Prostate gland (tissue), 2 donors: ENCODE results near the gene CAMKMT. TPM values are rescaled to one million over a fixed set of nuclear protein-coding genes. Genes with fewer than 3 reads are reported as not detected.

ENCODE experiments used
- DNase-seq: peaks from one replicate; pipeline ENCODE4 v3.0.0-alpha.2; 2019; ENCODE audit warnings: low spot score
- H3K27ac ChIP-seq, 2 donors: fragments of 200-600 bp; sonication (generic); 2 replicates each; pipeline ENCODE4 v1.5.1; 2017 to 2019
- H3K27me3 ChIP-seq: fragments of 200-600 bp; sonication (generic); replicated peaks from 2 replicates; pipeline ENCODE4 v1.5.1; 2019; ENCODE audit not compliant: insufficient read depth
- H3K36me3 ChIP-seq, 2 donors: fragments of 200-600 bp; sonication (generic); 1 replicate in 1 of 2; 2 replicates in 1 of 2; pipeline versions ENCODE4 v1.5.1 to v1.8.1; 2017 to 2019
- H3K4me1 ChIP-seq: fragments of 200-600 bp; sonication (generic); replicated peaks from 2 replicates; pipeline ENCODE4 v1.5.1; 2019
- H3K4me3 ChIP-seq, 2 donors: fragments of 200-600 bp; sonication (generic); 2 replicates each; pipeline ENCODE4 v1.5.1; 2017 to 2019
- H3K9me3 ChIP-seq: fragments of 200-600 bp; sonication (generic); 2 replicates; pipeline ENCODE4 v1.5.1; 2017
- POLR2A ChIP-seq: fragments of 450-650 bp; IDR thresholded peaks from one replicate; pipeline ENCODE4 v1.6.1; 2016; ENCODE audit warnings: antibody characterized with exemption, mild to moderate bottlenecking
- POLR2AphosphoS5 ChIP-seq: sonication (generic); formaldehyde crosslinking; IDR thresholded peaks from one replicate; pipeline ENCODE4 v1.6.1; 2017; ENCODE audit warnings: antibody characterized with exemption
- WGBS: methylation state at CpG from one replicate; pipeline ENCODE4 v1.1.5; 2018; 5-methylcytosine and 5-hydroxymethylcytosine counted together
- intact Hi-C: fragments of 100-400 bp; cut with DNase I; formaldehyde crosslinking; loops from one replicate; pipeline ENCODE4 v1.14.2; 2022
- total RNA-seq, 2 donors: library from RNA; depleted of rRNA; stranded (reverse); fragments of >200 nt; gene quantifications; one replicate each; pipeline ENCODE4 v1.1.0, GENCODE V29; 2016
- TF ChIP-seq, protein P1 (sequence below), 4 experiments: fragments of 200-600 bp in 2 of 4; fragments of 450-650 bp in 2 of 4; sonication (generic) in 2 of 4; IDR thresholded peaks; 1 replicate in 3 of 4; 2 replicates in 1 of 4; pipeline ENCODE4 v1.5.1; 2016 to 2019; ENCODE audit warnings: antibody characterized with exemption in 4 of 4, mild to moderate bottlenecking in 2 of 4, moderate library complexity in 2 of 4

The CAMKMT gene
- total RNA-seq, 2 donors from 2014 or later = 5.4 to 7.6 TPM

DNA sequence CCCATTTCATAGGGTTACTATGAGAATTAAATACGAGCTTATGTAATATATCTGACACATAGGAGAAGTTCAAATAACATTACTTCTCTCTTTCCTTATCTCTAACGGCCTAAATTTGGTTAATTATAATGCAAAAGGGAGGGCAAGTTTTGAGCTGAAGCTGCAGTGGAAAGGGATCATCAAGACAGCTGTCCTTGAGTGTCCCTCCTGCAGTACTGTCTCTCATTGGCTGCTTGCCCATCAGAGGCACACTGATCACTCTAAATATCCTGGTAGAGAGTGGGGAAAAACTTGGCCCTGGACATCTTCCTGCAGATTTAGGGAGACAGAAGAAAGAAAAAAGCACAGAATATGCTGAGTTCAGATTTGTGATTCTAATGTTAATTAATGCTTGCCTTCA lies 186.0 kb downstream of the CAMKMT start:
- Histone ChIP-seq H3K4me3 (no peak overlapping the region), H3K27me3 (no peaks in the 10 kb centered on the region), H3K27ac (no peak overlapping the region), H3K9me3 (no peaks in the 10 kb centered on the region), H3K4me1 (no peaks in the 10 kb centered on the region), H3K36me3 (no peaks in the 10 kb centered on the region)
- DNase-seq = no peak
- 78% methylated on average over 2 of the region's 2 CpGs for WGBS
- no peak for TF ChIP-seq POLR2A
- TF ChIP-seq, protein P1, sequence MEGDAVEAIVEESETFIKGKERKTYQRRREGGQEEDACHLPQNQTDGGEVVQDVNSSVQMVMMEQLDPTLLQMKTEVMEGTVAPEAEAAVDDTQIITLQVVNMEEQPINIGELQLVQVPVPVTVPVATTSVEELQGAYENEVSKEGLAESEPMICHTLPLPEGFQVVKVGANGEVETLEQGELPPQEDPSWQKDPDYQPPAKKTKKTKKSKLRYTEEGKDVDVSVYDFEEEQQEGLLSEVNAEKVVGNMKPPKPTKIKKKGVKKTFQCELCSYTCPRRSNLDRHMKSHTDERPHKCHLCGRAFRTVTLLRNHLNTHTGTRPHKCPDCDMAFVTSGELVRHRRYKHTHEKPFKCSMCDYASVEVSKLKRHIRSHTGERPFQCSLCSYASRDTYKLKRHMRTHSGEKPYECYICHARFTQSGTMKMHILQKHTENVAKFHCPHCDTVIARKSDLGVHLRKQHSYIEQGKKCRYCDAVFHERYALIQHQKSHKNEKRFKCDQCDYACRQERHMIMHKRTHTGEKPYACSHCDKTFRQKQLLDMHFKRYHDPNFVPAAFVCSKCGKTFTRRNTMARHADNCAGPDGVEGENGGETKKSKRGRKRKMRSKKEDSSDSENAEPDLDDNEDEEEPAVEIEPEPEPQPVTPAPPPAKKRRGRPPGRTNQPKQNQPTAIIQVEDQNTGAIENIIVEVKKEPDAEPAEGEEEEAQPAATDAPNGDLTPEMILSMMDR (IDR thresholded peaks at IDR 0.05) = no peak
- no peak for TF ChIP-seq POLR2AphosphoS5
- intact Hi-C loops = no loop called here

DNA sequence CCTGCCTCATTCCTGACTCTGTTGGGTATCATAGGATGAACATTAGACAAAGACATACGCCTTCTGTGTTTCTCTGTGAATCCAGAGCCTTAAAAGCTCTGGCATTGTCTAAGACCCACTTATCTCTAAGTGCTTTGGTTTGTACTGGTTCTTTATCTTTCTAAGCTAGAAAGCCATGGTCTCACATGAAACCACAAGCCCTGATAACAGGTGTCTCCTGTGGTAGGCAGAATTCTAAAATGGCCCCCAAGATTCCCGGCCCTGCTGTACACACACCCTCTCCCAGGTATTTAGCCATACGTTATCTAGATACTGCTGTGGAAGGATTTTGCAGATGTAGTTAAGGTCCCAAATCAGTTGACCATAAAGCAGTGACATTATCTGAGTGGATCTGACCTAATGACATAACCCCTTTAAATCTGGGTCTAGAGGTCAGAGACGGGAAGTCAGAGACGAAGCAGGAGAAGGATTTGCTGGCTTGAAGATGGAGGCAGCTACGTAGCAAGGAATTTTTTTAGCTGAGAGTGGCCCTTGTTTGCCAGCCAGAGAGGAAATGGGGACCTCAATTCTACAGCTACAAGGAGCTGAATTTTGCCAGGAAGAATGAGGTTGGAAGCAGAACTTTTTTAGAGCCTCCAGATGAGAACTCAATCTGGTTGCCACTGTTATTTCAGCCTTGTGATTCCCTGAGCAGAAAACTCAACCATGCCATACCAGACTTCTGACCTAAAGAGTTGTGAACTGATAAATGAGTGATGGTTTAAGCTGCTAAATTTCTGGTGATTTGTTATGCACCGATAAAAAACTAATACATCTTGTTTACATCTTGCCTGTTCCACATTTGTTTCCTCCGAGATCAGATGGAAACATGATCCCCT lies 186.7 kb downstream of the CAMKMT start:
- H3K27ac ChIP-seq = no peak overlapping the region
- H3K4me3 ChIP-seq = no peak overlapping the region
- 73% methylated on average over 8 of the region's 8 CpGs for WGBS
- H3K4me1 ChIP-seq = no peaks in the 10 kb centered on the region
- TF ChIP-seq POLR2A (no peak), POLR2AphosphoS5 (no peak)
- TF ChIP-seq, protein P1 (IDR thresholded peaks at IDR 0.05) = no peak
- H3K36me3 ChIP-seq = no peaks in the 10 kb centered on the region
- intact Hi-C loops = no loop called here
- no peaks in the 10 kb centered on the region for H3K27me3 ChIP-seq
- DNase-seq = no peak
- no peaks in the 10 kb centered on the region for H3K9me3 ChIP-seq

DNA sequence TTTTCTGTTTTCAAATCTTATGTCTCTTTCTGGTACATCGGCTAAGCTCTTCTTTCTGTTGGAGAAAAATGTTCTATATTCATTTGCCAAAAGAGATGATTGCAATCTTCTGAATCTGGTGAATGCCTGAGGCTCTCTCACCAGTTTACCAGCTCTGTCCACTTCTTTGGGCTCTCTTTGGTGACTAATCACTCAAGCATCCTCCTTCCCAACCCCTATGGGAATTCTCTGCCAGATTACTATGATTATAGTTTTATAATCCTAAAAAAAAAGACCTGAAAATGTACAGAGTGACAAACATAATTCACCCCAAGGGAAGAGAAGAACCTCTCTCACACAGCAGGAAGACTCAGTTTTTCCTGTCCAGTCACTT lies 187.3 kb downstream of the CAMKMT start:
- no peak for TF ChIP-seq POLR2AphosphoS5
- TF ChIP-seq, protein P1 (IDR thresholded peaks at IDR 0.05) = no peak
- H3K9me3 ChIP-seq = no peaks in the 10 kb centered on the region
- no peak for DNase-seq
- H3K4me1 ChIP-seq = no peaks in the 10 kb centered on the region
- H3K27ac ChIP-seq = no peak overlapping the region
- H3K27me3 ChIP-seq = no peaks in the 10 kb centered on the region
- H3K4me3 ChIP-seq = no peak overlapping the region
- no peaks in the 10 kb centered on the region for H3K36me3 ChIP-seq
- 28% methylated on average over 1 of the region's 1 CpG for WGBS
- intact Hi-C loops = no loop called here

DNA sequence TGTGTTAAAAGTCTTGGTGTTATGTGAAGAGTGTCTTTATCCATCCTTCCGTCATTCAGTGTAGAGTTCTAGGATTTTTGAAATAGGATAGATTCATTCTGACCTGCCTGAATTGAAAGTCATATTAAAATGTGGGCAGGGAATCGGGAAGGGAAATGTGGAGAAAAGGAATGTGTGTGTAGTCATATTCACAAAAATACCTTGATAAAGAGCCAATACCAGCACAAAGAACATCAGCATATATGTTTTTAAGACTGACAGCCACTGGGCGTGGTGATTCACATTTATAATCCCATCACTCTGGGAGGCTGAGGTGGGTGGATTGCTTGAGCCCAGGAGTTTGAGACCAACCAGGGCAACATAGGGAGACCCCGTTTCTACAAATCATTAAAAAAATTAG lies 188.1 kb downstream of the CAMKMT start:
- H3K36me3 ChIP-seq = no peaks in the 10 kb centered on the region
- TF ChIP-seq POLR2AphosphoS5 = no peak
- TF ChIP-seq, protein P1 (IDR thresholded peaks at IDR 0.05) = no peak
- no peak for TF ChIP-seq POLR2A
- no peaks in the 10 kb centered on the region for H3K4me1 ChIP-seq
- no peaks in the 10 kb centered on the region for H3K9me3 ChIP-seq
- no peaks in the 10 kb centered on the region for H3K27me3 ChIP-seq
- H3K4me3 ChIP-seq = no peak overlapping the region
- intact Hi-C loops = no loop called here
- no peak overlapping the region for H3K27ac ChIP-seq
- no peak for DNase-seq
- WGBS = 97% methylated on average over 4 of the region's 4 CpGs

DNA sequence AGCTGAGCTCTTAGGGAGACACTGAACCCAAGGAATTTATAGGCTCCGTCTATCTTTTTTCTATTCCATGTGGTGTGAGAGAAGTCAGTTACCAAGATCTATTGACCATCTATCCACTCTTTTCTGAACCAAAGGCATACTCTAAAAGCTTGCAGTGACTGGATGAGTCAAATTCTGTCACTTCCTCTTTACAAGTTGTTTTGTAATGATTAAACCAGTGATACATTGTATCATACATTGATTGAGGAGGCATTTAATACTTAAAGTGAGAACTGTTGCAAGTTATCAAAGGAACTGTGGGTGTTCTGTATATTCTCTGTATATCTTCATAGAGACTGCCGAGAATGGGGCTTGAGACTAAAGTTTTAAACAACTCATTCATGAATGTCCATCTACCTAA lies 188.8 kb downstream of the CAMKMT start:
- H3K27me3 ChIP-seq = no peaks in the 10 kb centered on the region
- WGBS = 100% methylated on average over 2 of the region's 2 CpGs
- no peak overlapping the region for H3K27ac ChIP-seq
- intact Hi-C loops = no loop called here
- H3K36me3 ChIP-seq = no peaks in the 10 kb centered on the region
- H3K4me1 ChIP-seq = no peaks in the 10 kb centered on the region
- no peak overlapping the region for H3K4me3 ChIP-seq
- TF ChIP-seq, protein P1 (IDR thresholded peaks at IDR 0.05) = no peak
- TF ChIP-seq POLR2AphosphoS5 = no peak
- TF ChIP-seq POLR2A = no peak
- no peaks in the 10 kb centered on the region for H3K9me3 ChIP-seq
- DNase-seq = no peak
